Prostate gland (tissue), 2 donors: ENCODE data around the gene ADGB. TPM values are rescaled to one million over a fixed set of nuclear protein-coding genes. Genes with fewer than 3 reads are reported as not detected.

Source experiments
- DNase-seq: peaks from one replicate; pipeline ENCODE4 v3.0.0-alpha.2; 2019; ENCODE audit warnings: low spot score
- H3K27ac ChIP-seq, 2 donors: fragments of 200-600 bp; sonication (generic); 2 replicates each; pipeline ENCODE4 v1.5.1; 2017 to 2019
- H3K27me3 ChIP-seq: fragments of 200-600 bp; sonication (generic); replicated peaks from 2 replicates; pipeline ENCODE4 v1.5.1; 2019; ENCODE audit not compliant: insufficient read depth
- H3K36me3 ChIP-seq, 2 donors: fragments of 200-600 bp; sonication (generic); 1 replicate in 1 of 2; 2 replicates in 1 of 2; pipeline versions ENCODE4 v1.5.1 to v1.8.1; 2017 to 2019
- H3K4me1 ChIP-seq: fragments of 200-600 bp; sonication (generic); replicated peaks from 2 replicates; pipeline ENCODE4 v1.5.1; 2019
- H3K4me3 ChIP-seq, 2 donors: fragments of 200-600 bp; sonication (generic); 2 replicates each; pipeline ENCODE4 v1.5.1; 2017 to 2019
- H3K9me3 ChIP-seq: fragments of 200-600 bp; sonication (generic); 2 replicates; pipeline ENCODE4 v1.5.1; 2017
- POLR2A ChIP-seq: fragments of 450-650 bp; IDR thresholded peaks from one replicate; pipeline ENCODE4 v1.6.1; 2016; ENCODE audit warnings: antibody characterized with exemption, mild to moderate bottlenecking
- POLR2AphosphoS5 ChIP-seq: sonication (generic); formaldehyde crosslinking; IDR thresholded peaks from one replicate; pipeline ENCODE4 v1.6.1; 2017; ENCODE audit warnings: antibody characterized with exemption
- WGBS: methylation state at CpG from one replicate; pipeline ENCODE4 v1.1.5; 2018; 5-methylcytosine and 5-hydroxymethylcytosine counted together
- intact Hi-C: fragments of 100-400 bp; cut with DNase I; formaldehyde crosslinking; loops from one replicate; pipeline ENCODE4 v1.14.2; 2022
- total RNA-seq, 2 donors: library from RNA; depleted of rRNA; stranded (reverse); fragments of >200 nt; gene quantifications; one replicate each; pipeline ENCODE4 v1.1.0, GENCODE V29; 2016
- TF ChIP-seq, protein P1 (sequence below), 4 experiments: fragments of 200-600 bp in 2 of 4; fragments of 450-650 bp in 2 of 4; sonication (generic) in 2 of 4; IDR thresholded peaks; 1 replicate in 3 of 4; 2 replicates in 1 of 4; pipeline ENCODE4 v1.5.1; 2016 to 2019; ENCODE audit warnings: antibody characterized with exemption in 4 of 4, mild to moderate bottlenecking in 2 of 4, moderate library complexity in 2 of 4

Gene ADGB
- total RNA-seq, 2 donors from 2014 or later = 8.1 TPM; not detected in 1

DNA sequence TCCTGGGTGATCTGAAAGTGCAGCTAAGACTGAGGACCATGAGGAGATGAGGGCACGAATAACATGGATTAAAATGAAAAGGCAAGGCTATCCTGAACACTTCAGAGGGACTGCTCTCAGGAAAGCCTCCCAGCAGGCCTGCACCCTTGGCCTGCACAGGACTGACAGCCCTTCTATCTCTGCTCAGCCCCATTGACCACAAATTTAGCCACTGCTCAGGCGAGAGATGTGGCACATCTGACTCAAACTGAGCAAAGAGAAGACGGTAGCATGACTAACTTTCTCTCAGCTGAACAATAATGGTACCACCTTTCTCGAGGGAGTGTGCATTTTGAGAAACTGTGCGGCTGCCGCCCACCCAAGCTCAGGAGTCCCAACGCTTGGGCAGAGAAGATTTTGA, 257.5 kb downstream of the ADGB start:
- Histone ChIP-seq H3K4me1 (no peaks in the 10 kb centered on the region), H3K36me3 (no peaks in the 10 kb centered on the region), H3K27me3 (no peaks in the 10 kb centered on the region), H3K27ac (no peak overlapping the region), H3K4me3 (no peak overlapping the region), H3K9me3 (no peaks in the 10 kb centered on the region)
- no peak for DNase-seq
- intact Hi-C loops = loop anchor here (2.0 to 5.0 kb wide), 4 partner anchors 56 to 429 kb away; partner anchors contain the start of gene STXBP5
- TF ChIP-seq, protein P1, sequence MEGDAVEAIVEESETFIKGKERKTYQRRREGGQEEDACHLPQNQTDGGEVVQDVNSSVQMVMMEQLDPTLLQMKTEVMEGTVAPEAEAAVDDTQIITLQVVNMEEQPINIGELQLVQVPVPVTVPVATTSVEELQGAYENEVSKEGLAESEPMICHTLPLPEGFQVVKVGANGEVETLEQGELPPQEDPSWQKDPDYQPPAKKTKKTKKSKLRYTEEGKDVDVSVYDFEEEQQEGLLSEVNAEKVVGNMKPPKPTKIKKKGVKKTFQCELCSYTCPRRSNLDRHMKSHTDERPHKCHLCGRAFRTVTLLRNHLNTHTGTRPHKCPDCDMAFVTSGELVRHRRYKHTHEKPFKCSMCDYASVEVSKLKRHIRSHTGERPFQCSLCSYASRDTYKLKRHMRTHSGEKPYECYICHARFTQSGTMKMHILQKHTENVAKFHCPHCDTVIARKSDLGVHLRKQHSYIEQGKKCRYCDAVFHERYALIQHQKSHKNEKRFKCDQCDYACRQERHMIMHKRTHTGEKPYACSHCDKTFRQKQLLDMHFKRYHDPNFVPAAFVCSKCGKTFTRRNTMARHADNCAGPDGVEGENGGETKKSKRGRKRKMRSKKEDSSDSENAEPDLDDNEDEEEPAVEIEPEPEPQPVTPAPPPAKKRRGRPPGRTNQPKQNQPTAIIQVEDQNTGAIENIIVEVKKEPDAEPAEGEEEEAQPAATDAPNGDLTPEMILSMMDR (IDR thresholded peaks at IDR 0.05) = no peak
- TF ChIP-seq POLR2A = no peak
- TF ChIP-seq POLR2AphosphoS5 = no peak
- 90% methylated on average over 7 of the region's 7 CpGs for WGBS

DNA sequence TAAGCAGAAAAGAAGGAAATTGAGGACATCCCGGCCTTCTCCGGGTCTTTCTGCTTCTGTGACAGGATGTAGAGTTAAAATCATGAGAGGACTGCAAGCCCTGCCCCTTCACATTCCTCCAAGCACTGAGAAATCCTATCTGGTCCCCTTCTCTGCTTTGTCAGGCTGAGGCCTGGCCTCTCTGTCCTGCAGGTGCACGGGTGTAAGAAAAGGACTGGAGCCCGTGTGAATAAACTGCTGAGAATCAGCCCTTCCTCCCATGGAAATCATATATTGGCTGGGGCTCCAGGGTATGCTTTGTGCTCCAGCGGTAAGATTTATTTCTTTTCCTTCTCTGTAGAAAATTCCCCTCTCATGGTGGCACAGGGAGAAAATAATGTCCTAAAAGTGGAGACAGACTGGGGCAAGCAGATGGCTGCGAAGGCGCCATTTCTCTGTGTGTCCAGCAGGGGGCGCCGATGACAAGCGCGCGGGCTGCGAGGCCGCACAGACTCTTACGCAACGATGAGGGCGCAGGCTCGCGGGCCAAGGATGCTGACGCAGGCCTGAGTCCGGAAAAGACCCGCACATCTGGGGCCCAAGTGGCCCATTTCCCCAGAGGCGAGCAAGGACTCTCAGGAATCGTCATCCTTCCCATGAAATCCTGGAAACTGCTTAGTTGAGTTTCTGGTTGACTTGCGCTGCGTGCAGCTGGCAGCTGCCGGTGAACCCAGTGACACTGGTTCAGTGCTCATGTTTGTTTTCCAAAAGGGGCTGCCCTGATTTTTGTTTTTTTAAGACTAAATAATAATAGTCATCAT, 258.6 kb downstream of the ADGB start:
- 20% methylated on average over 27 of the region's 27 CpGs for WGBS
- Histone ChIP-seq H3K36me3 (no peaks in the 10 kb centered on the region), H3K9me3 (no peaks in the 10 kb centered on the region), H3K27me3 (no peaks in the 10 kb centered on the region), H3K4me1 (no peaks in the 10 kb centered on the region), H3K27ac (peak overlapping the region in 1 of 2 donors; percentile 18), H3K4me3 (peak overlapping the region in 1 of 2 donors; percentile 14)
- peak; percentile 71 for DNase-seq
- no peak for TF ChIP-seq POLR2A
- TF ChIP-seq POLR2AphosphoS5 = peak; percentile 63
- TF ChIP-seq, protein P1 (IDR thresholded peaks at IDR 0.05) = peak; percentile 95 to 99 (median 96)
- intact Hi-C loops = loop anchor here (2.0 to 5.0 kb wide), 4 partner anchors 55 to 427 kb away; partner anchors contain the start of gene STXBP5

DNA sequence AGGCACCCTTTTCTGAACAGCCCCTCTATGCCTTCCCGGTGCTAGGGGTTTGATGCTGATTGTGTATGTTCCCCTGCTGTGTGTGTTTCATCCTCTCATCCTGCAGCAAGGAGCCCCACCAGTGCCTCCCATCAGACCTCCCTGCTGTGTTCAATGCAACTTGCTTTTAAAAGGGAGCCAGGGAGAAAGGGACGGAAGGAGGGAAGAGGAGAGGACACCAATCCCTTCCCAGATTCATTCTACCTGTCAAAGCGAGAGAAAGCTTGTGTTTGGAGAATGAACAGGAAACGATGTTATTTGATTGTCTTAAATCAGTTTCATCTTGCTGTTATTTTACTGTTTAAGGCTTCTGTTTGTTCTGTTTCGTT, 259.2 kb downstream of the ADGB start:
- no peak for DNase-seq
- intact Hi-C loops = loop anchor here (2.0 to 5.0 kb wide), 4 partner anchors 54 to 427 kb away; partner anchors contain the start of gene STXBP5
- Histone ChIP-seq H3K27ac (peak overlapping the region in 1 of 2 donors; percentile 18), H3K9me3 (no peaks in the 10 kb centered on the region), H3K4me3 (no peak overlapping the region), H3K36me3 (no peaks in the 10 kb centered on the region), H3K4me1 (no peaks in the 10 kb centered on the region), H3K27me3 (no peaks in the 10 kb centered on the region)
- no peak for TF ChIP-seq POLR2AphosphoS5
- no peak for TF ChIP-seq POLR2A
- TF ChIP-seq, protein P1 (IDR thresholded peaks at IDR 0.05) = no peak
- WGBS = 49% methylated on average over 5 of the region's 5 CpGs

DNA sequence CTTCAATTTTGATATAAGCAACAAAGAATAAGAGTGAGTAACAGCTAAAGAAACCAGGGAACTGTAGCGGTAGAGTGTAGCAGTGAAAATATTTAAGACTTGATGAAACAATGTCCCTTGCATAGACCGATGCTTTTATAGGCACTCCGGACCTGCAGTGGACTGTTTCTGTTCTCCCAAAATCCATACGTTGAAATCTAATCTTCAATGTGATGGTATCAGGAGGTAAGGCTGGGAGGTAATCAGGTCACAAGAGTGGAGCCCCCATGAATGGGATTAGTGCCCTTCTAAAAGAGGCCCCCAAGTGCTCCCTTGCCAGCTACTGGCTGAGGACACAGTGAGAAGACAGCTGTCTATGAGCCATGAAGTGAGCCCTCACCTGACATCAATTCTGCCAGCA, 260.4 kb downstream of the ADGB start:
- DNase-seq = no peak
- Histone ChIP-seq H3K27me3 (no peaks in the 10 kb centered on the region), H3K4me3 (no peak overlapping the region), H3K4me1 (no peaks in the 10 kb centered on the region), H3K9me3 (no peaks in the 10 kb centered on the region), H3K36me3 (no peaks in the 10 kb centered on the region), H3K27ac (no peak overlapping the region)
- intact Hi-C loops = loop anchor here (5.0 kb wide), 3 partner anchors 53 to 363 kb away; partner anchors contain the start of gene STXBP5
- WGBS = 92% methylated on average over 4 of the region's 4 CpGs
- TF ChIP-seq, protein P1 (IDR thresholded peaks at IDR 0.05) = no peak
- TF ChIP-seq POLR2AphosphoS5 (no peak), POLR2A (no peak)
